GM12878 (cell line): ENCODE results near the gene PARPBP. TPM values are rescaled to one million over a fixed set of nuclear protein-coding genes. Genes with fewer than 3 reads are reported as not detected.

Experiments
- ATAC-seq: fragments of 200-7000 bp; cut with Tn5 transposase; 3 replicates; pipeline ENCODE4 v1.9.1; 2020; ENCODE audit warnings: mild to moderate bottlenecking, moderate library complexity
- BruUV-seq: library from RNA; stranded (reverse); fragments of 400-500 nt; replicated peaks from 2 replicates; lab custom pipeline; 2021; lab: Mats Ljungman, UMichigan
- CTCF ChIA-PET: fragments of 300-600 bp; sonication (Branson Sonifier 250); formaldehyde crosslinking; extraction: SDS; loops from one replicate; lab custom pipeline; 2021; ENCODE audit warnings: inconsistent platforms; lab: Yijun Ruan, JAX
- POLR2A ChIA-PET: fragments of 350-600 bp; formaldehyde crosslinking; extraction: SDS; loops from one replicate; lab custom pipeline; 2021; ENCODE audit warnings: inconsistent platforms; lab: Charles Lee
- RAD21 ChIA-PET: fragments of 300-600 bp; sonication (Branson Sonifier 250); formaldehyde crosslinking; loops from one replicate; lab custom pipeline; 2023; ENCODE audit warnings: antibody characterized with exemption; ENCODE audit not compliant: unreplicated experiment; lab: Charles Lee
- SMC1A ChIA-PET: fragments of 300-600 bp; sonication (Branson Sonifier 250); formaldehyde crosslinking; loops from one replicate; lab custom pipeline; 2023; ENCODE audit not compliant: unreplicated experiment, uncharacterized antibody; lab: Charles Lee
- DNase-seq: peaks from one replicate; pipeline ENCODE4 v3.0.0-alpha.2; 2011; ENCODE audit warnings: low read depth, low spot score
- FAIRE-seq: peaks from 3 replicates; lab custom pipeline; 2011; peaks lifted over from hg19 to GRCh38; lab: Jason Lieb, UNC
- H2AFZ ChIP-seq: 2 replicates; pipeline ENCODE4 v1.6.0; 2011; ENCODE audit warnings: low read depth, low read length, control low read depth; ENCODE audit not compliant: control insufficient read depth
- H3K27ac ChIP-seq: 2 replicates; pipeline ENCODE4 v1.5.1; 2011; ENCODE audit warnings: control low read depth; ENCODE audit not compliant: control insufficient read depth, insufficient read depth
- H3K27me3 ChIP-seq, 2 experiments: replicated peaks in 1 of 2; 2 replicates each; pipeline versions ENCODE4 v1.6.0 to v1.6.1; 2011; ENCODE audit warnings: low read length in 1 of 2; ENCODE audit not compliant: control insufficient read depth in 2 of 2, insufficient read depth in 2 of 2
- H3K36me3 ChIP-seq, 2 experiments: 2 replicates each; pipeline ENCODE4 v1.5.1; 2011; ENCODE audit warnings: low read length in 1 of 2; ENCODE audit not compliant: control insufficient read depth in 2 of 2, insufficient read depth in 2 of 2
- H3K4me1 ChIP-seq: 2 replicates; pipeline ENCODE4 v1.6.1; 2011; ENCODE audit warnings: mild to moderate bottlenecking, low read length, moderate library complexity, mixed read lengths; ENCODE audit not compliant: control insufficient read depth, insufficient read depth
- H3K4me2 ChIP-seq: 2 replicates; pipeline ENCODE4 v1.6.0; 2011; ENCODE audit warnings: control low read depth; ENCODE audit not compliant: control insufficient read depth, insufficient read depth
- H3K4me3 ChIP-seq: fragments of 200-600 bp; sonication (generic); 2 replicates; pipeline ENCODE4 v1.5.1; 2016
- H3K79me2 ChIP-seq: 2 replicates; pipeline ENCODE4 v1.6.0; 2011; ENCODE audit warnings: low read length; ENCODE audit not compliant: control insufficient read depth, insufficient read depth
- H3K9ac ChIP-seq: 2 replicates; pipeline ENCODE4 v1.8.0; 2011; ENCODE audit warnings: low read length, control low read depth, mixed read lengths; ENCODE audit not compliant: control insufficient read depth, insufficient read depth
- H3K9me3 ChIP-seq: replicated peaks from 3 replicates; pipeline ENCODE4 v1.5.1; 2011; ENCODE audit warnings: mild to moderate bottlenecking, low read length; ENCODE audit not compliant: control insufficient read depth, insufficient read depth
- H4K20me1 ChIP-seq: 2 replicates; pipeline ENCODE4 v1.6.0; 2011; ENCODE audit not compliant: control insufficient read depth, insufficient read depth
- ASH2L ChIP-seq: fragments of 300-600, 200-600 bp; sonication (generic); IDR thresholded peaks from 2 replicates; pipeline ENCODE4 v1.6.1; 2017; ENCODE audit warnings: low read depth, mild to moderate bottlenecking, borderline replicate concordance
- E2F4 ChIP-seq: IDR thresholded peaks from 2 replicates; pipeline ENCODE4 v1.6.1; 2012; ENCODE audit warnings: low read depth, low read length, improper control_type of control experiment
- HDAC6 ChIP-seq: fragments of 200-600 bp; sonication (generic); IDR thresholded peaks from one replicate; pipeline ENCODE4 v1.8.0; 2017; ENCODE audit warnings: antibody characterized with exemption; ENCODE audit not compliant: unreplicated experiment
- IKZF2 ChIP-seq, 2 experiments: fragments of 450-650 bp; IDR thresholded peaks; 2 replicates each; pipeline ENCODE4 v1.6.1; 2017; ENCODE audit warnings: mild to moderate bottlenecking in 2 of 2, moderate library complexity in 2 of 2
- JUND ChIP-seq: IDR thresholded peaks from 2 replicates; pipeline ENCODE4 v1.6.1; 2012; ENCODE audit warnings: low read depth, mild to moderate bottlenecking, low read length, improper control_type of control experiment, moderate library complexity
- KDM1A ChIP-seq: fragments of 200-600 bp; sonication (generic); IDR thresholded peaks from 2 replicates; pipeline ENCODE4 v1.6.1; 2016; ENCODE audit warnings: borderline replicate concordance
- MTA2 ChIP-seq: fragments of 450-650 bp; IDR thresholded peaks from 2 replicates; pipeline ENCODE4 v1.6.1; 2016; ENCODE audit warnings: low read depth, mild to moderate bottlenecking, moderate library complexity
- MYB ChIP-seq: fragments of 150-350 bp; IDR thresholded peaks from 2 replicates; pipeline ENCODE4 v1.6.1; 2014; ENCODE audit warnings: mild to moderate bottlenecking, low read depth, low read length, borderline replicate concordance
- POLR2AphosphoS2 ChIP-seq: IDR thresholded peaks from 2 replicates; pipeline ENCODE4 v1.6.1; 2011; ENCODE audit warnings: low read depth, mild to moderate bottlenecking, low read length, improper control_type of control experiment, moderate library complexity
- SKIL ChIP-seq: fragments of 450-650 bp; IDR thresholded peaks from 2 replicates; pipeline ENCODE4 v1.6.1; 2017; ENCODE audit warnings: mild to moderate bottlenecking, low read depth, inconsistent platforms; ENCODE audit not compliant: poor library complexity, severe bottlenecking
- SUZ12 ChIP-seq: fragments of 200-600 bp; sonication (generic); IDR thresholded peaks from one replicate; pipeline ENCODE4 v1.6.1; 2018; ENCODE audit warnings: antibody characterized with exemption, mild to moderate bottlenecking; ENCODE audit not compliant: unreplicated experiment
- USF1 ChIP-seq: IDR thresholded peaks from 2 replicates; pipeline ENCODE4 v1.6.1; 2011; ENCODE audit warnings: borderline replicate concordance, low read depth, mild to moderate bottlenecking, moderate library complexity, mixed read lengths, low read length; ENCODE audit not compliant: insufficient read depth; ENCODE audit errors: extremely low read length
- ZNF622 ChIP-seq: fragments of 450-650 bp; IDR thresholded peaks from 2 replicates; pipeline ENCODE4 v1.6.1; 2017; ENCODE audit warnings: mild to moderate bottlenecking, inconsistent platforms
- ZZZ3 ChIP-seq: IDR thresholded peaks from 2 replicates; pipeline ENCODE4 v1.6.1; 2011; ENCODE audit warnings: low read depth; ENCODE audit not compliant: control insufficient read depth, insufficient read length
- WGBS: methylation state at CpG from one replicate; pipeline ENCODE4 v1.1.6; 2016; ENCODE audit warnings: low lambda C conversion rate; ENCODE audit not compliant: insufficient replicate concordance, insufficient coverage; ENCODE audit errors: missing lambda C conversion rate; 5-methylcytosine and 5-hydroxymethylcytosine counted together
- in situ Hi-C: fragments of 300-500 bp; cut with MboI; formaldehyde crosslinking; loops from 9 replicates; pipeline ENCODE4 v1.14.3; 2018; ENCODE audit warnings: mixed read lengths
- intact Hi-C: fragments of 100-400 bp; cut with micrococcal nuclease; formaldehyde crosslinking; loops from one replicate; pipeline ENCODE4 v1.14.2; 2022; ENCODE audit not compliant: unreplicated experiment
- polyA plus RNA-seq, 11 experiments: library from polyadenylated mRNA; depleted of rRNA in 4 of 11; unstranded in 6 of 11; stranded (reverse) in 5 of 11; fragments of >200 nt; fragmentation: Nextera tagmentation in 4 of 11; fragmentation: Illumina TruSeq in 1 of 11; extraction: Ambion mirVana in 4 of 11; extraction: Trizol in 1 of 11; gene quantifications; 1 replicate in 1 of 11; 2 replicates in 10 of 11; pipeline versions ENCODE4 v1.2.1 to v1.2.3, GENCODE V29; 2011 to 2016; ENCODE audit warnings: inconsistent platforms in 2 of 11, missing spikeins in 2 of 11, low read depth in 1 of 11
- total RNA-seq, 4 experiments: library from RNA; depleted of rRNA in 3 of 4; stranded (reverse); fragments of >200 nt in 3 of 4; fragmentation: Illumina TruSeq in 1 of 4; extraction: Trizol in 1 of 4; gene quantifications; 2 replicates each; pipeline versions ENCODE4 v1.2.1 to v1.2.3, GENCODE V29; 2013 to 2021

The PARPBP gene
- total and polyA plus RNA-seq, 10 of the 15 experiments (the other 5 are each of a cell fraction or from before 2014, with no cell fraction given): 20.3 to 57.7 (median 32.4) TPM

- ChIA-PET SMC1A (no interaction called here), POLR2A (interaction anchor here (0.8 kb wide), 1 partner anchor 10 kb away, joined by 3 read pairs; no protein-coding TSS in a partner anchor), RAD21 (interaction anchor here (1.4 kb wide), 1 partner anchor 16 kb away, joined by 3 read pairs; no protein-coding TSS in a partner anchor), CTCF (interaction anchor here (1.3 kb wide), 1 partner anchor 10 kb away, joined by 5 read pairs; no protein-coding TSS in a partner anchor)
- no peak for ATAC-seq
- in situ Hi-C loops: no loop called here
- Histone ChIP-seq H2AFZ (no peak overlapping the region), H3K9ac (no peak overlapping the region), H3K4me1 (no peaks in the 10 kb centered on the region), H3K4me3 (no peak overlapping the region), H3K36me3 (peaks cover 6 to 33% of the 10 kb centered on the region in 2 experiments), H3K27me3 (no peaks in the 10 kb centered on the region), H3K79me2 (no peaks in the 10 kb centered on the region), H3K9me3 (peaks cover 11% of the 10 kb centered on the region), H3K4me2 (no peak overlapping the region), H4K20me1 (no peaks in the 10 kb centered on the region), H3K27ac (no peak overlapping the region)
- no TSS peak for BruUV-seq
- WGBS: 100% methylated on average over 1 of the region's 1 CpG
- intact Hi-C loops: no loop called here
- FAIRE-seq: no peak
- no peak for DNase-seq
- TF ChIP-seq SUZ12: no peak
Measured at GRCh38 chr12:102107970-102108369, 12.0 kb upstream of the PARPBP start.

- ChIA-PET RAD21 (no interaction called here), SMC1A (interaction anchor here (1.5 kb wide), 1 partner anchor 11 kb away, joined by 4 read pairs; no protein-coding TSS in a partner anchor), POLR2A (interaction anchor here (1.4 kb wide), 1 partner anchor 14 kb away, joined by 5 read pairs; no protein-coding TSS in a partner anchor), CTCF (no interaction called here)
- Histone ChIP-seq H3K79me2 (no peaks in the 10 kb centered on the region), H3K27ac (no peak overlapping the region), H4K20me1 (no peaks in the 10 kb centered on the region), H3K36me3 (peaks cover 6 to 37% of the 10 kb centered on the region in 2 experiments), H3K9ac (no peak overlapping the region), H2AFZ (no peak overlapping the region), H3K27me3 (no peaks in the 10 kb centered on the region), H3K9me3 (peaks cover 10% of the 10 kb centered on the region), H3K4me1 (no peaks in the 10 kb centered on the region), H3K4me3 (no peak overlapping the region), H3K4me2 (no peak overlapping the region)
- DNase-seq (no peak), ATAC-seq (no peak), FAIRE-seq (no peak)
- BruUV-seq: no TSS peak
- intact Hi-C loops: no loop called here
- in situ Hi-C loops: no loop called here
- TF ChIP-seq MYB (no peak), USF1 (no peak), ZNF622 (no peak), ZZZ3 (no peak), KDM1A (no peak), ASH2L (no peak), JUND (no peak), E2F4 (no peak), POLR2AphosphoS2 (no peak), SKIL (no peak), MTA2 (no peak), IKZF2 (IDR thresholded peaks at IDR 0.05) (no peak), HDAC6 (no peak)
Measured at GRCh38 chr12:102110782-102111181, 9.2 kb upstream of the PARPBP start.
